Stomach smooth muscle (tissue), 2 donors: ENCODE measurements around the gene CCDC116.

Source experiments
- H3K27ac ChIP-seq: one replicate; pipeline ENCODE4 v1.7.0; 2013; ENCODE audit warnings: mild to moderate bottlenecking, low read length, inconsistent platforms
- H3K27me3 ChIP-seq, 2 donors: one replicate each; pipeline ENCODE4 v1.7.0; 2013; ENCODE audit warnings: low read length in 2 of 2; ENCODE audit not compliant: insufficient read depth in 2 of 2, control insufficient read depth in 1 of 2
- H3K36me3 ChIP-seq, 2 donors: one replicate each; pipeline ENCODE4 v1.7.0; 2013; ENCODE audit warnings: low read length in 2 of 2; ENCODE audit not compliant: control insufficient read depth in 2 of 2, insufficient read depth in 2 of 2
- H3K4me1 ChIP-seq: one replicate; pipeline ENCODE4 v1.7.0; 2013; ENCODE audit warnings: low read length; ENCODE audit not compliant: control insufficient read depth, insufficient read depth
- H3K4me3 ChIP-seq, 2 donors: one replicate each; pipeline ENCODE4 v1.7.0; 2013; ENCODE audit warnings: low read length in 2 of 2
- H3K9ac ChIP-seq, 2 donors: one replicate each; pipeline ENCODE4 v1.7.0; 2013; ENCODE audit warnings: low read length in 2 of 2, mild to moderate bottlenecking in 1 of 2
- H3K9me3 ChIP-seq, 2 donors: one replicate each; pipeline ENCODE4 v1.7.0; 2013; ENCODE audit warnings: low read length in 2 of 2; ENCODE audit not compliant: control insufficient read depth in 2 of 2
- donor health status: healthy.
- donor health status: Pancreatic carcinoma.

CCDC116 gene

GRCh38 chr22:21624120-21624879, 8.3 kb upstream of the CCDC116 start:
- Histone ChIP-seq H3K9ac (peak overlapping the region in 1 of 2 donors; percentile 58), H3K36me3 (peaks cover 3 to 6% of the 10 kb centered on the region in 2 donors), H3K27me3 (no peaks in the 10 kb centered on the region), H3K4me1 (peaks cover 29% of the 10 kb centered on the region), H3K27ac (peak overlapping the region; percentile 41), H3K4me3 (no peak overlapping the region), H3K9me3 (no peaks in the 10 kb centered on the region)

- H3K4me1 ChIP-seq: peaks cover 31% of the 10 kb centered on the region
- peaks cover 3 to 6% of the 10 kb centered on the region in 2 donors for H3K36me3 ChIP-seq
- no peak overlapping the region for H3K9ac ChIP-seq
- H3K4me3 ChIP-seq: no peak overlapping the region
- H3K27me3 ChIP-seq: no peaks in the 10 kb centered on the region
- H3K9me3 ChIP-seq: no peaks in the 10 kb centered on the region
- H3K27ac ChIP-seq: peak overlapping the region; percentile 41
Observed at GRCh38 chr22:21624880-21625791, 7.4 kb upstream of the CCDC116 start.

- Histone ChIP-seq H3K36me3 (peaks cover 3 to 6% of the 10 kb centered on the region in 2 donors), H3K4me1 (peaks cover 31% of the 10 kb centered on the region), H3K9ac (no peak overlapping the region), H3K27me3 (no peaks in the 10 kb centered on the region), H3K4me3 (no peak overlapping the region), H3K27ac (no peak overlapping the region), H3K9me3 (no peaks in the 10 kb centered on the region)
Observed at GRCh38 chr22:21626073-21626734, 6.4 kb upstream of the CCDC116 start.

GRCh38 chr22:21626735-21627469, 5.7 kb upstream of the CCDC116 start:
- H3K27me3 ChIP-seq: no peaks in the 10 kb centered on the region
- H3K9ac ChIP-seq: no peak overlapping the region
- peaks cover 31% of the 10 kb centered on the region for H3K4me1 ChIP-seq

GRCh38 chr22:21628386-21629254, 3.9 kb upstream of the CCDC116 start:
- Histone ChIP-seq H3K4me3 (peak overlapping the region; percentile 54 to 87), H3K9ac (no peak overlapping the region), H3K36me3 (no peaks in the 10 kb centered on the region), H3K9me3 (no peaks in the 10 kb centered on the region), H3K27me3 (no peaks in the 10 kb centered on the region), H3K27ac (no peak overlapping the region), H3K4me1 (peaks cover 24% of the 10 kb centered on the region)

More at GRCh38 chr22:21626735-21627469, 5.7 kb upstream of the CCDC116 start:
- H3K27ac ChIP-seq: no peak overlapping the region
- no peaks in the 10 kb centered on the region for H3K9me3 ChIP-seq
- H3K4me3 ChIP-seq: no peak overlapping the region
- peaks cover 3 to 4% of the 10 kb centered on the region in 2 donors for H3K36me3 ChIP-seq

- Histone ChIP-seq H3K27me3 (no peaks in the 10 kb centered on the region), H3K9me3 (no peaks in the 10 kb centered on the region), H3K36me3 (no peaks in the 10 kb centered on the region), H3K9ac (peak within 1 kb of the TSS; percentile 66 to 75), H3K4me3 (peak within 1 kb of the TSS; percentile 54 to 87), H3K4me1 (peaks cover 15% of the 10 kb centered on the region), H3K27ac (peak within 1 kb of the TSS; percentile 11)
Observed at GRCh38 chr22:21629255-21630149, 3.1 kb upstream of the CCDC116 start, which contains the start of gene YDJC. Gene YDJC (minus strand): TSS chr22:21630022. CDS start chr22:21630014, 8 bp downstream.

GRCh38 chr22:21631025-21631424, 1.5 kb upstream of the CCDC116 start:
- Histone ChIP-seq H3K27ac (no peak overlapping the region), H3K9me3 (no peaks in the 10 kb centered on the region), H3K36me3 (no peaks in the 10 kb centered on the region), H3K4me3 (no peak overlapping the region), H3K4me1 (peaks cover 7% of the 10 kb centered on the region), H3K27me3 (no peaks in the 10 kb centered on the region), H3K9ac (no peak overlapping the region)

- Histone ChIP-seq H3K36me3 (no peaks in the 10 kb centered on the region), H3K27me3 (no peaks in the 10 kb centered on the region), H3K4me1 (peaks cover 7% of the 10 kb centered on the region), H3K27ac (no peak overlapping the region), H3K9me3 (no peaks in the 10 kb centered on the region), H3K9ac (no peak overlapping the region), H3K4me3 (no peak overlapping the region)
Observed at GRCh38 chr22:21632931-21633330, 371 bp downstream of the CCDC116 start.

GRCh38 chr22:21633481-21633880, 921 bp downstream of the CCDC116 start:
- Histone ChIP-seq H3K9ac (no peak overlapping the region), H3K4me3 (no peak overlapping the region), H3K27me3 (no peaks in the 10 kb centered on the region), H3K27ac (no peak overlapping the region), H3K4me1 (peaks cover 7% of the 10 kb centered on the region), H3K9me3 (no peaks in the 10 kb centered on the region), H3K36me3 (no peaks in the 10 kb centered on the region)
